Head of caudate nucleus (tissue), 42 donors: ENCODE results near the gene POLR3GL.

ENCODE experiments used
- DNase-seq, 42 donors: peaks; one replicate each; pipeline versions ENCODE4 v3.0.0 to v3.0.0-alpha.2; 2020 to 2021; ENCODE audit warnings: mixed read lengths in 7 of 42
- intact Hi-C: fragments of 100-400 bp; cut with DNase I; formaldehyde crosslinking; loops from one replicate; pipeline ENCODE4 v1.15.0; 2022

Gene POLR3GL

DNA sequence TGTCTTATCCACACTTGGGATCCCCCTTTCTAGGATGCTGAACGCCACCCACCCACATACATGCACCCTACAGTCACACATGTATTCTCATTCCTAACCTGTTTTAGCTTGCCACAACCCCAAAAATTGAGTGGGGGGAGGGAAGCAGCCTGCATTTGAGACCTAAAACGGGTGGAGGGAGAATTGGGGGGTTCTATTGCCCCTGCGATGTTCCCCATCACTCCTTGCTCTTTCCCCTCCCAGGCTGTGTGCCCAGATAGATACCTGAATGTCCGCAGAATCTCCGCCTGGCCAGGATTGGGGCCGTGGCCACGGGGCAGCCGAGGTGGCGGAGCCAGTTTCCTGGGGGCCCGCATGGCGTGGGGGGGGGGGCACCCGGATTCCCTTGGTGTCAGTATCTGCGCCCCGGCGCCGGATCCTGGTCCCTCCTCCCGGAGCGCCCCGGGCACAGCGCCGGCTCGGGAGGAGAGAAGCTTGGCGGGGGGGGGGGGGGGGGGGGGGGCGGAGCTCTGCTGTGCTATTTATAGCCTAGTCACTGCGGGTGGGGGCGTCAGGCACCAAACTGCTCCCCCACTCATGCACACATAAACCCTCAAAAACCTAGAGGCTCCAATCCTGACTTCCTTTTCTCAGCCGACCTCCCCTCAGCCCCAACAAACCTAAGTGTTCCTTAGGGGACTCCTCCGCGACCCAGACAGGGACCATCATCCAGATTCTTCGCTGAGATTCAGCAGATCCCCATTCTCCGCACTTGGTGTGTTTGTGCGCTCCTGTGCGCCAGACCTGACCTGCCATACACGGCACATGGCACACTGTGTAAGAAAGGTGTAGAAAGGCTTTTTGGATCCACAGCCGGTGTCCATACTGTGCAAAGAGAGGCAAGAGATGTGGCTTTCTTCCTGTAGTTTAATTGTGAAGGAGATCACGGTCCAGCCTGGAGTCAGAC is 2.1 kb upstream of the POLR3GL start:
- intact Hi-C loops, result loop anchor here (5.0 kb wide), 1 partner anchor 35 kb away; the partner anchor contains the start of gene TXNIP
- DNase-seq, result peak; percentile 67 to 90 (median 80)

- peak in 2 of 42 donors; percentile 10 to 36 for DNase-seq
- intact Hi-C loops, result loop anchor here (5.0 kb wide), 1 partner anchor 34 kb away; the partner anchor contains the start of gene TXNIP
These were observed 1.0 kb upstream of the POLR3GL start for GRCh38 chr1:145963265-145964019.

GRCh38 chr1:145965119-145965744 is 742 bp downstream of the POLR3GL start:
- intact Hi-C loops, result no loop called here

GRCh38 chr1:145967288-145967687 is 2.8 kb downstream of the POLR3GL start:
- intact Hi-C loops, result no loop called here
- DNase-seq, result no peak

More at GRCh38 chr1:145965119-145965744, 742 bp downstream of the POLR3GL start:
- DNase-seq, result no peak

DNA sequence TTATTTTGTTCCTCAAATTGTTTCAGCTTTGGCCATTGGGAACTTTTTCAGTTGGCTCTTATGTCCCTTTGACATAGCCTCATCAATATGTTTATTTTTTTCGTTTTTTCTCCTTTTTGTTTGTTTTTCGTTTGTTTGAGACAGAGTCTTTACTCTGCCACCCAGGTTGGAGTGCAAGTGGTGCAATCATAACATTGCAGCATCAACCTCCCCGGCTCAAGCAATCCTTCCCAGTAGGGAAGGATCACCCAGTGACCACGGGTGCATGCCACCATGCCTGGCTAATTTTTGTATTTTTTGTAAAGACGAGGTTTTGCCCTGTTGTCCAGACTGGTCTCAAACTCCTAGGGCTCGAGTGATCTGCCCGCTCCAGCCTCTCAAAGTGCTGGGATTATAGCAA is 8.1 kb downstream of the POLR3GL start:
- intact Hi-C loops, result no loop called here
- DNase-seq, result no peak

- DNase-seq, result peak in 1 of 42 donors; percentile 7
- intact Hi-C loops, result no loop called here
These were observed 10.2 kb downstream of the POLR3GL start for GRCh38 chr1:145974721-145975120.

GRCh38 chr1:145975216-145975615 is 10.7 kb downstream of the POLR3GL start:
- DNase-seq, result peak in 1 of 42 donors; percentile 14
- intact Hi-C loops, result no loop called here

DNA sequence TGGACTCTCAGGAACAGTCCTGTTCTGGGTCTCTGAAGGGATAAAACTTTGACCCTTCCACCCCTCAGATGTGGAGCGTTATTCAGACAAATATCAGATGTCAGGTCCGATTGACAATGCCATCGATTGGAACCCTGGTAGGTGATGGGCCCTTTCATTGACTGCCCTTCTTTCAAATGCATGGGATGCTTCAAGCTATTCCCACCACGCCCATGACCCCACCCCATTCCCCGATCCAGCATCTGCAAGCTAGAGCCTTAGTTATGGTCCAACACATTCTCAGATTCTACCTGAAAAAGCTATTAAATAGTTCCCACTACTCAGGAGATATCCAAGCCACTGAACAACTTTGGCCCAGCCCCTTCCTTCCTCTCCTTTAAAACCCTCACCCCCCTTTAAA is 12.5 kb downstream of the POLR3GL start:
- DNase-seq, result peak in 1 of 42 donors; percentile 19
- intact Hi-C loops, result loop anchor here (2.0 kb wide), 1 partner anchor 36 kb away; no protein-coding TSS in a partner anchor

GRCh38 chr1:145977486-145978470 is 13.3 kb downstream of the POLR3GL start:
- peak in 41 of 42 donors; percentile 28 to 92 (median 79) for DNase-seq
- intact Hi-C loops, result loop anchor here (2.0 kb wide), 1 partner anchor 35 kb away; no protein-coding TSS in a partner anchor

- intact Hi-C loops, result no loop called here
- DNase-seq, result no peak
These were observed 14.0 kb downstream of the POLR3GL start for GRCh38 chr1:145978471-145978853.

- DNase-seq, result peak; percentile 51 to 97 (median 89)
- intact Hi-C loops, result no loop called here
These were observed 14.6 kb downstream of the POLR3GL start for GRCh38 chr1:145978854-145979745.

DNA sequence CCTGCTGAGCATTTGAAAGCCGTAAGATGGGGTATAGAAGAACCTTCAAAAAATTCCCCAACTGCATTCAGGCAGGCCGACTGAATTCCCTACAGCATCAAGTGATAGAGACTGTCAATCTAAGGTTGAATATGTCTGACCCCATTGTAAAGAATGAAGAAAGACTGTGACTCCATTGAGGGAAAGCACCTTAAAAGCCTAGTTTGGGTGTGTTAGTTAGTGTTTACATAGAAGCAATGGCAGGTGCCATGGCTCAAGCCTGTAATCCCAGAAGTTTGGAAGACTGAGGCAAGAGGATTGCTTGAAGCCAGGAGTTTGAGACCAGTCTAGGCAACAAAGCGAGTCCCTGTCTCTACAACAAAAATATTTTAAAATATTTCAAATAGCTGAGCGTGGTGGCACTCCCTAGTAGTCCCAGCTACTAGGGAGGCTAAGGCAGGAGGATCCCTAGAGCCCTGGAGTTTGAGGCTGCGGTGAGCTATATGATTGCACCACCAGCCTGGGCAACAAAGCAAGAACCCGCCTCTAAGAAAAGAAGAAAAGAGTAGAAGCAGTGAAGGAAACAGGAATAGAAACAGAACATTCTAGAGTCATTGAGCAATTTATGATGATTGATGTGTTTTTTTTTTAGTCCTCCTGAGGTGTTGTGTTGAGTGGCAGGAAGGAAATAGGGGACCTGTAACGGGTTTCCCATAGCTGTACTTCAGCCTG is 15.4 kb downstream of the POLR3GL start:
- intact Hi-C loops, result no loop called here
- peak in 1 of 42 donors; percentile 27 for DNase-seq

DNA sequence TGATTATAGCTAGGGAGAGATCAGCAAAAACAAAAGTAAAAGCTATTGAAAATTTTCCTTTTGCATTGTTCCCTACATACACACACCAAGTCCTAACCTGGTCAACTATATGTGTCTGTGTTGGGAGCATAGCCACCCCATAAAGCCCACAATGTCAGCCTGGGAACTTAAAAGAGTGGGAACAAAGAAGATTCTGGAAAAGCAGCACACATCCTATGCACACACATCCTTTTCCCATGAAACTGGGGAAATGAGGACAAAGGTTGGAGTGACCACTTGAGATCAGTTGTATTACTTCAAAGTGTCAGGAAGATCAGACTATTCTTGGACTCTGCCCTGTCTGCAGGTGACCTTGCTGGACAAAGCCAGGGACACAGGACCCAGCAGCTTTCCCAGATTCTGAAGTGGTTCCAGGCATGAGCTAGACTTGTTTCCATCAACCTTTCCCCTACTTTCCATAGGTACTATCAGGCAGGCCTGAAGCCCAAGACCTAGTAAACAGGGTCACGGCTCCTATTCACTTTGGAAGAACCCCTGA is 16.0 kb downstream of the POLR3GL start:
- intact Hi-C loops, result no loop called here
- DNase-seq, result peak in 1 of 42 donors; percentile 15

- DNase-seq, result no peak
- intact Hi-C loops, result no loop called here
These were observed 17.7 kb downstream of the POLR3GL start for GRCh38 chr1:145982010-145982723.

DNA sequence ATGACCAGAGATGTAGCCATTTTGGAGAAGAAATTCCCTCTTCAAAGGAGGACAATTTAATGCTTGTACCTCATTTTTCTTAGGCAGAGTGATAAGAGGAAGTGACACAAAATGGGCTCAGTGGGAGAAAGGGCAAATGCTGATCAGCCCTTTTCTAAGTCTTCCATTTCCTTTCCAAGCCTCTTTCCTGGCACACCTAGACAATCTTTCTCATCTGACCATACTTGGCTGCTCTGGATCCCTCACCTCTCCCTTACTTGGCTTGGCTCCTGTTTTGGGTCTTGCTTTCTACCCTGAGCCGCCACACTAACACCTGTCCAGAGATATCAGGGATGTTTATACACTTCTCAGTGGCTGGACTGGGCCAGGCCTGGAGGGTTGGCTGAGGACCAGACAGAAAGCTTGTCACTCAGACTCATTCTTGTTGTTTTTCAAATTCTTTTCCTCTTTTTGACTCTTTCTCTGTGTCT is 18.8 kb downstream of the POLR3GL start:
- intact Hi-C loops, result no loop called here
- peak in 1 of 42 donors; percentile 12 for DNase-seq
